HEK293T (cell line): ENCODE data around the gene DIAPH1.

Experiments used
- CTCF ChIA-PET: fragments of 350-600 bp; formaldehyde crosslinking; extraction: SDS; loops from one replicate; lab custom pipeline; 2021; ENCODE audit warnings: antibody characterized with exemption, inconsistent platforms; lab: Yijun Ruan, JAX
- POLR2A ChIA-PET: fragments of 350-600 bp; formaldehyde crosslinking; extraction: SDS; loops from one replicate; lab custom pipeline; 2020; ENCODE audit warnings: antibody characterized with exemption, inconsistent platforms; lab: Yijun Ruan, JAX
- DNase-seq: peaks from one replicate; pipeline ENCODE4 v3.0.0; 2012; ENCODE audit warnings: mixed read lengths; ENCODE audit errors: extremely low spot score
- ARNT ChIP-seq: fragments of 450-650 bp; IDR thresholded peaks from 2 replicates; pipeline ENCODE4 v1.6.1; 2017; ENCODE audit warnings: mild to moderate bottlenecking
- BHLHE40 ChIP-seq: fragments of 450-650 bp; IDR thresholded peaks from 2 replicates; pipeline ENCODE4 v1.6.1; 2016; ENCODE audit warnings: mild to moderate bottlenecking, moderate library complexity, borderline replicate concordance
- CTBP1 ChIP-seq: fragments of 450-650 bp; IDR thresholded peaks from 2 replicates; pipeline ENCODE4 v1.6.1; 2016; ENCODE audit warnings: borderline replicate concordance
- ELF4 ChIP-seq: fragments of 450-650 bp; IDR thresholded peaks from 2 replicates; pipeline ENCODE4 v1.6.1; 2017; ENCODE audit warnings: antibody characterized with exemption
- FOXA1 ChIP-seq: fragments of 450-650 bp; IDR thresholded peaks from 2 replicates; pipeline ENCODE4 v1.6.1; 2016; ENCODE audit warnings: mild to moderate bottlenecking
- FOXK2 ChIP-seq: fragments of 450-650 bp; IDR thresholded peaks from 2 replicates; pipeline ENCODE4 v1.6.1; 2016; ENCODE audit warnings: mild to moderate bottlenecking
- FOXM1 ChIP-seq: fragments of 450-650 bp; IDR thresholded peaks from 2 replicates; pipeline ENCODE4 v1.6.1; 2017; ENCODE audit warnings: mild to moderate bottlenecking, borderline replicate concordance
- HDGF ChIP-seq: fragments of 450-650 bp; IDR thresholded peaks from 2 replicates; pipeline ENCODE4 v1.6.1; 2017; ENCODE audit warnings: antibody characterized with exemption, borderline replicate concordance
- L3MBTL2 ChIP-seq: fragments of 450-650 bp; conservative IDR thresholded peaks from 2 replicates; pipeline ENCODE4 v1.6.1; 2016; ENCODE audit warnings: mild to moderate bottlenecking
- LEF1 ChIP-seq: fragments of 450-650 bp; IDR thresholded peaks from 2 replicates; pipeline ENCODE4 v1.6.1; 2017; ENCODE audit warnings: mild to moderate bottlenecking, borderline replicate concordance
- NFRKB ChIP-seq: fragments of 450-650 bp; IDR thresholded peaks from 2 replicates; pipeline ENCODE4 v1.6.1; 2016; ENCODE audit warnings: mild to moderate bottlenecking, moderate library complexity
- PKNOX1 ChIP-seq: fragments of 450-650 bp; IDR thresholded peaks from 2 replicates; pipeline ENCODE4 v1.6.1; 2016
- SP1 ChIP-seq: fragments of 450-650 bp; IDR thresholded peaks from 2 replicates; pipeline ENCODE4 v1.6.1; 2017
- SUZ12 ChIP-seq: fragments of 450-650 bp; IDR thresholded peaks from 2 replicates; pipeline ENCODE4 v1.6.1; 2016; ENCODE audit warnings: mild to moderate bottlenecking
- TARDBP ChIP-seq: fragments of 450-650 bp; IDR thresholded peaks from 2 replicates; pipeline ENCODE4 v1.6.1; 2016
- ZNF384 ChIP-seq: fragments of 450-650 bp; IDR thresholded peaks from 2 replicates; pipeline ENCODE4 v1.6.1; 2016

Gene DIAPH1

GRCh38 chr5:141635646-141636045 is 16.8 kb upstream of the DIAPH1 start:
- no peak for TF ChIP-seq SP1
- TF ChIP-seq BHLHE40 = no peak
- TF ChIP-seq ZNF384 = no peak
- no peak for TF ChIP-seq ARNT
- TF ChIP-seq FOXK2 = no peak
- no peak for TF ChIP-seq PKNOX1
- TF ChIP-seq HDGF = no peak
- ChIA-PET POLR2A (interaction anchor here (0.7 to 3.5 kb wide), 15 partner anchors 9 to 288 kb away, joined by 3 to 61 read pairs (median 11); partner anchors contain the start of genes DELE1, DIAPH1 and FCHSD1), CTCF (interaction anchor here (1.3 to 10.4 kb wide), 2 partner anchors 15 to 44 kb away, joined by 3 to 101 read pairs; partner anchors contain the start of gene DIAPH1)
- DNase-seq = no peak

- POLR2A ChIA-PET = interaction anchor here (1.9 kb wide), 1 partner anchor 15 kb away, joined by 11 read pairs; the partner anchor contains the start of gene DIAPH1
- TF ChIP-seq FOXK2 (no peak), TARDBP (no peak), CTBP1 (no peak), ELF4 (no peak), LEF1 (no peak), BHLHE40 (no peak), FOXM1 (no peak), HDGF (no peak), PKNOX1 (no peak), FOXA1 (no peak)
- CTCF ChIA-PET = interaction anchor here (0.7 to 10.4 kb wide), 2 partner anchors 15 to 42 kb away, joined by 3 to 101 read pairs; partner anchors contain the start of gene DIAPH1
- DNase-seq = no peak
These were observed 15.9 kb upstream of the DIAPH1 start for GRCh38 chr5:141634720-141635119.

- CTCF ChIA-PET = interaction anchor here (0.7 to 10.4 kb wide), 3 partner anchors 14 to 674 kb away, joined by 3 to 101 read pairs (median 5); partner anchors contain the start of gene DIAPH1
- POLR2A ChIA-PET = interaction anchor here (1.9 kb wide), 1 partner anchor 14 kb away, joined by 11 read pairs; the partner anchor contains the start of gene DIAPH1
- DNase-seq = no peak
- TF ChIP-seq BHLHE40 (no peak), LEF1 (no peak), PKNOX1 (no peak), ARNT (no peak), SP1 (no peak)
These were observed 15.2 kb upstream of the DIAPH1 start for GRCh38 chr5:141633871-141634561.

DNA sequence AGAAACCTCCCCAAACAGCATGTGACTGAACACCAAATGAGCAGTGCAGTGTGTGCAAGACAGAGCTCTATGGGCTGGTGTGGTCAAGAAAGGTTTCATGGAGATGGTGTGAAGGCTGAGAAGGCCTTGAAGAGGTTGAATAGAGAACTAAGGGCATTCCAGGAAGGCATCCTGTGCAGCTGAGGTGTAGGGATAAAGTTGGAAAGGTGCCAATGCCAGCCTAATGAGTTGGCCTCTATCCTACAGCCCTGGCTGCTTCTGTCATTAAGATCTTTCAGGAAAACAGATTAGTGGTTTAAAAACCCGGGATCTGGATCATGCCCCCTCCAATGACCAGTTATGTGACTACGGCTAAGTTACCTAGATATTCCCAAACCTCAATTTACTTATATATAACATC is 13.8 kb upstream of the DIAPH1 start:
- no peak for DNase-seq
- ChIA-PET POLR2A (no interaction called here), CTCF (interaction anchor here (10.4 kb wide), 1 partner anchor 12 kb away, joined by 101 read pairs; the partner anchor contains the start of gene DIAPH1)
- no peak for TF ChIP-seq ARNT

- DNase-seq = no peak
- CTCF ChIA-PET = interaction anchor here (10.4 kb wide), 1 partner anchor 10 kb away, joined by 101 read pairs; the partner anchor contains the start of gene DIAPH1
- no peak for TF ChIP-seq PKNOX1
- TF ChIP-seq BHLHE40 = no peak
- TF ChIP-seq TARDBP = no peak
- TF ChIP-seq ARNT = no peak
- TF ChIP-seq SUZ12 = no peak
- no peak for TF ChIP-seq ZNF384
- TF ChIP-seq ELF4 = no peak
- TF ChIP-seq CTBP1 = no peak
- TF ChIP-seq HDGF = no peak
- TF ChIP-seq NFRKB = no peak
- no peak for TF ChIP-seq SP1
- no peak for TF ChIP-seq FOXA1
- TF ChIP-seq FOXM1 = no peak
- TF ChIP-seq L3MBTL2 = no peak
- POLR2A ChIA-PET = interaction anchor here (2.9 kb wide), 1 partner anchor 12 kb away, joined by 11 read pairs; the partner anchor contains the start of gene DIAPH1
These were observed 11.9 kb upstream of the DIAPH1 start for GRCh38 chr5:141630570-141631140.
